ENCODE results near the gene SMG6. TPM values are rescaled to one million over a fixed set of nuclear protein-coding genes. Genes with fewer than 3 reads are reported as not detected.

Gene SMG6
- total and polyA plus RNA-seq, 2 donors (not counting 1 experiment from before 2014, with no cell fraction given): 10.6 to 35.5 TPM

GRCh38 chr17:2174468-2175293 is 128.9 kb downstream of the SMG6 start:
- Histone ChIP-seq H2AFZ (ENCODE audit: insufficient read depth, low read depth, low read length, poor library complexity, severe bottlenecking) (no peak overlapping the region), H3K36me3 (replicated peaks in 1 of 2; ENCODE audit: control extremely low read depth in 1 of 2, control insufficient read depth in 1 of 2, extremely low read depth in 1 of 2, insufficient read depth in 2 of 2, low read length in 1 of 2) (peaks cover 2 to 33% of the 10 kb centered on the region in 2 experiments), H3K4me3 (ENCODE audit: control extremely low read depth in 1 of 5, extremely low read depth in 1 of 5, insufficient read depth in 1 of 5, low read depth in 2 of 5, low read length in 4 of 5) (no peak overlapping the region), H3K9ac (ENCODE audit: low read length) (no peak overlapping the region), H3K4me1 (ENCODE audit: control insufficient read depth in 2 of 2, insufficient read depth in 2 of 2, low read length in 2 of 2) (no peaks in the 10 kb centered on the region), H4K20me1 (ENCODE audit: control insufficient read depth, insufficient read depth, low read length, poor library complexity, severe bottlenecking) (no peaks in the 10 kb centered on the region), H3K27me3 (replicated peaks in 1 of 4; ENCODE audit: control extremely low read depth in 1 of 4, control insufficient read depth in 3 of 4, insufficient read depth in 4 of 4, low read length in 3 of 4) (no peaks in the 10 kb centered on the region), H3K9me3 (ENCODE audit: control extremely low read depth in 1 of 3, control insufficient read depth in 2 of 3, insufficient read depth in 1 of 3, low read length in 2 of 3) (no peaks in the 10 kb centered on the region), H3K79me2 (ENCODE audit: control insufficient read depth, insufficient read depth, low read length) (no peaks in the 10 kb centered on the region), H3K27ac (ENCODE audit: low read length in 2 of 2) (no peak overlapping the region), H3K4me2 (replicated peaks; ENCODE audit: low read depth, low read length, poor library complexity, severe bottlenecking) (no peak overlapping the region)
- Mint-ChIP-seq H3K9me3 (ENCODE audit: insufficient read depth) (no peaks in the 10 kb centered on the region), H3K4me1 (no peaks in the 10 kb centered on the region), H3K27ac (no peak overlapping the region), H3K27me3 (no peaks in the 10 kb centered on the region), H3K4me3 (no peak overlapping the region)
- WGBS (ENCODE audit: insufficient coverage): 85% methylated on average over 23 of the region's 24 CpGs
- CTCF ChIA-PET: interaction anchor here (0.6 kb wide), 1 partner anchor 452 kb away, joined by 3 read pairs; no protein-coding TSS in a partner anchor
- intact Hi-C loops (cut with micrococcal nuclease): no loop called here
- ATAC-seq (ENCODE audit: low read depth): no peak
- TF ChIP-seq CTCF (IDR thresholded peaks at IDR 0.05) (no peak), EZH2 (IDR thresholded peaks at IDR 0.05; ENCODE audit: borderline replicate concordance, insufficient read depth, low read depth, low read length, poor library complexity, severe bottlenecking) (no peak)
- DNase-seq: no peak
- POLR2A ChIA-PET: no interaction called here

- Histone ChIP-seq H4K20me1 (ENCODE audit: control insufficient read depth, insufficient read depth, low read length, poor library complexity, severe bottlenecking) (no peaks in the 10 kb centered on the region), H3K4me2 (replicated peaks; ENCODE audit: low read depth, low read length, poor library complexity, severe bottlenecking) (no peak overlapping the region), H3K79me2 (ENCODE audit: control insufficient read depth, insufficient read depth, low read length) (no peaks in the 10 kb centered on the region), H3K4me1 (ENCODE audit: control insufficient read depth in 2 of 2, insufficient read depth in 2 of 2, low read length in 2 of 2) (no peaks in the 10 kb centered on the region), H3K27ac (ENCODE audit: low read length in 2 of 2) (no peak overlapping the region), H3K9me3 (ENCODE audit: control extremely low read depth in 1 of 3, control insufficient read depth in 2 of 3, insufficient read depth in 1 of 3, low read length in 2 of 3) (no peaks in the 10 kb centered on the region), H3K4me3 (ENCODE audit: control extremely low read depth in 1 of 5, extremely low read depth in 1 of 5, insufficient read depth in 1 of 5, low read depth in 2 of 5, low read length in 4 of 5) (no peak overlapping the region), H3K36me3 (replicated peaks in 1 of 2; ENCODE audit: control extremely low read depth in 1 of 2, control insufficient read depth in 1 of 2, extremely low read depth in 1 of 2, insufficient read depth in 2 of 2, low read length in 1 of 2) (peaks cover 2 to 32% of the 10 kb centered on the region in 2 experiments), H3K9ac (ENCODE audit: low read length) (no peak overlapping the region), H3K27me3 (replicated peaks in 1 of 4; ENCODE audit: control extremely low read depth in 1 of 4, control insufficient read depth in 3 of 4, insufficient read depth in 4 of 4, low read length in 3 of 4) (no peaks in the 10 kb centered on the region), H2AFZ (ENCODE audit: insufficient read depth, low read depth, low read length, poor library complexity, severe bottlenecking) (no peak overlapping the region)
- ATAC-seq (ENCODE audit: low read depth) (no peak), DNase-seq (no peak)
- Mint-ChIP-seq H3K9me3 (ENCODE audit: insufficient read depth) (no peaks in the 10 kb centered on the region), H3K4me1 (no peaks in the 10 kb centered on the region), H3K27me3 (no peaks in the 10 kb centered on the region), H3K27ac (no peak overlapping the region), H3K4me3 (no peak overlapping the region)
- CTCF ChIA-PET: no interaction called here
- POLR2A ChIA-PET: no interaction called here
- TF ChIP-seq CTCF (IDR thresholded peaks at IDR 0.05) (no peak), EZH2 (IDR thresholded peaks at IDR 0.05; ENCODE audit: borderline replicate concordance, insufficient read depth, low read depth, low read length, poor library complexity, severe bottlenecking) (no peak)
- WGBS (ENCODE audit: insufficient coverage): 100% methylated on average over 1 of the region's 3 CpGs
- intact Hi-C loops (cut with micrococcal nuclease): no loop called here
Observed at GRCh38 chr17:2174014-2174413, 129.6 kb downstream of the SMG6 start.

All from B cell (primary cell).